Measurements from ENCODE around the gene TES. TPM values are rescaled to one million over a fixed set of nuclear protein-coding genes. Genes with fewer than 3 reads are reported as not detected.
"Not testable (repeated sequence)": the region's sequence is repeated elsewhere in the genome, so short reads cannot be mapped to it uniquely, and the experiment has no call there.

TES gene
- total and polyA plus RNA-seq, 9 of the 15 experiments (the other 6 are each of a cell fraction or from before 2014, with no cell fraction given) = 20.7 to 61.6 (median 53.8) TPM

DNA sequence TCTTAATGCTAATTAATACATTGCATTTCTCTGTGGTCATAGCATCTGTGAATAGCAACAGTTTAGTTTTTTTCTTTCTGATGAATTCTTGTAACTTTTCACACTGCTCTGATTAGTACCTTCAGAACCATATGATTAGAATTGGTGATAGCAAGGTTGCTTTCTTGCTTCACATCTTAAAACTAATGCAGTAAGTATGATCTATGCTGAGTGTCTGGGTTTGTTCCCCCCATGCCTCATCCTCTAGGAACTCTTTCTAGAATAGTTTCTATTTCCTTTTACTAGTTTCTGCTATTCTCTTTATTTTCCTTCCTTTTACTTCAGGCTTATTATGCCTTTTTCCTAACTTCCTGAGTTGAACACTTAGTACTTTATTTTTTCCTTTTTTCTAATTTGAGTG lies 32.4 kb downstream of the TES start (continued):
- TF ChIP-seq ELK3 (CRISPR knock-in tag; IDR thresholded peaks at IDR 0.05) (no peak), NR4A1 (CRISPR knock-in tag; IDR thresholded peaks at IDR 0.05) (no peak), NR4A1 (tag; IDR thresholded peaks at IDR 0.05) (no peak)
- TF ChIP-seq, protein P1, sequence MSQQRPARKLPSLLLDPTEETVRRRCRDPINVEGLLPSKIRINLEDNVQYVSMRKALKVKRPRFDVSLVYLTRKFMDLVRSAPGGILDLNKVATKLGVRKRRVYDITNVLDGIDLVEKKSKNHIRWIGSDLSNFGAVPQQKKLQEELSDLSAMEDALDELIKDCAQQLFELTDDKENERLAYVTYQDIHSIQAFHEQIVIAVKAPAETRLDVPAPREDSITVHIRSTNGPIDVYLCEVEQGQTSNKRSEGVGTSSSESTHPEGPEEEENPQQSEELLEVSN (IDR thresholded peaks at IDR 0.05; ENCODE audit: borderline replicate concordance in 1 of 2, extremely low read depth in 1 of 2, insufficient read depth in 1 of 2, insufficient read length in 1 of 2, low read depth in 1 of 2, low read length in 1 of 2, poor library complexity in 1 of 2, severe bottlenecking in 1 of 2) = no peak

DNA sequence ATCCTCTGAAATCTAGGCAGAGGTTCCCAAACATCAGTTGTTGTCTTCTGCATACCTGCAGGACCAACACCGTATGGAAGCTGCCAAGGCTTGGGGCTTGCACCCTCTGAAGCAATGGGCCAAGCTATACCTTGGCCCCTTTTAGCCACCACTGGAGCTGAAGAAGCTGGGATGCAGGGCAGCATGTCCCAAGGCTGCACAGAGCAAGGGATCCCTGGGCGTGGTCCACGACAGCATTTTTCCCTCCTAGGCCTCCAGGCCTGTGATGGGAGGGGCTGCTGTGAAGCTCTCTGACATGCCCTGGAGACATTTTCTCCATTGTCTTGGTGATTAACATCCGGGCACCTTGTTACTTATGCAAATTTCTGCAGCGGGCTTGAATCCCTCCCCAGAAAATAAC lies 34.5 kb downstream of the TES start:
- BruUV-seq (replicated peaks); CTCF ChIA-PET (ENCODE audit: low intra/inter-chr PET ratio); H3K9me1 ChIP-seq (ENCODE audit: control insufficient read depth, insufficient read depth, low read length); H3K27me3 ChIP-seq (ENCODE audit: control insufficient read depth in 2 of 2, insufficient read depth in 2 of 2, low read length in 2 of 2); in situ Hi-C loops (cut with MboI); H4K20me1 ChIP-seq (replicated peaks; ENCODE audit: control insufficient read depth, insufficient read depth, low read length); H3K27ac ChIP-seq (ENCODE audit: extremely low read depth, low read depth, low read length); H3K4me3 ChIP-seq; intact Hi-C loops (cut with micrococcal nuclease); H3K4me1 ChIP-seq (replicated peaks in 1 of 2; ENCODE audit: control insufficient read depth in 2 of 2, insufficient read depth in 2 of 2, low read length in 2 of 2); H3K4me2 ChIP-seq (ENCODE audit: insufficient read depth, low read length); DNase-seq (ENCODE audit: extremely low read depth in 1 of 4, low spot score in 3 of 4); FAIRE-seq; H3K9ac ChIP-seq (ENCODE audit: insufficient read depth in 1 of 2, low read depth in 2 of 2, low read length in 2 of 2); H3K9me3 ChIP-seq (replicated peaks; ENCODE audit: control insufficient read depth, insufficient read depth, low read depth, low read length); H2AFZ ChIP-seq (ENCODE audit: low read depth, low read length); H3K36me3 ChIP-seq (ENCODE audit: control insufficient read depth, insufficient read depth, low read length); H3K79me2 ChIP-seq (ENCODE audit: control insufficient read depth, insufficient read depth, low read length): not testable (repeated sequence)
- 75% methylated on average over 5 of the region's 5 CpGs for WGBS (ENCODE audit: insufficient coverage, low coverage, missing lambda C conversion rate)
- TF ChIP-seq CBX3 (IDR thresholded peaks at IDR 0.05; ENCODE audit: borderline replicate concordance in 1 of 2, low read length in 2 of 2) (peak in 1 of 2 experiments; percentile 65; a peak in 1 of 3 replicates), TRIM28 (IDR thresholded peaks at IDR 0.05) (peak; percentile 64; the same call in 1 of the 2 replicates), CBX5 (IDR thresholded peaks at IDR 0.05; ENCODE audit: borderline replicate concordance, low read depth) (peak; percentile 81), CBX1 (IDR thresholded peaks at IDR 0.05; ENCODE audit: low read depth) (peak; percentile 69; the same call in 1 of the 2 replicates), ZFP36 (IDR thresholded peaks at IDR 0.05; ENCODE audit: low read depth, low read length, partially characterized antibody) (peak; percentile 87)
- POLR2A ChIA-PET = interaction anchor here (1.4 kb wide), 1 partner anchor 13 kb away, joined by 3 read pairs; no protein-coding TSS in a partner anchor
- ATAC-seq = peak; percentile 39; the same call in 2 of the 3 replicates

Data from K562 (cell line).